Esophagus squamous epithelium (tissue), 4 donors: Measurements from ENCODE around the gene GIGYF2.

ENCODE experiments used
- CTCF ChIP-seq, 6 experiments: fragments of 450-650 bp in 4 of 6; fragments of 200-600 bp in 2 of 6; sonication (generic) in 2 of 6; IDR thresholded peaks; one replicate each; pipeline ENCODE4 v1.5.1; 2016 to 2019; ENCODE audit warnings: antibody characterized with exemption in 6 of 6, mild to moderate bottlenecking in 4 of 6, moderate library complexity in 4 of 6
- POLR2A ChIP-seq, 4 donors: fragments of 450-650 bp; IDR thresholded peaks; one replicate each; pipeline ENCODE4 v1.6.1; 2017; ENCODE audit warnings: antibody characterized with exemption in 4 of 4, mild to moderate bottlenecking in 4 of 4, moderate library complexity in 3 of 4

GRCh38 chr2:232672588-232672987, 24.5 kb upstream of the GIGYF2 start:
- TF ChIP-seq CTCF (IDR thresholded peaks at IDR 0.05) (no peak), POLR2A (IDR thresholded peaks at IDR 0.05) (no peak)
